Pericardium fibroblast (primary cell): ENCODE measurements around the gene CER1. TPM values are rescaled to one million over a fixed set of nuclear protein-coding genes. Genes with fewer than 3 reads are reported as not detected.

ENCODE experiments used
- total RNA-seq: library from RNA; depleted of rRNA; stranded (reverse); fragments of >200 nt; gene quantifications from 2 replicates; pipeline ENCODE4 v1.2.3, GENCODE V29; 2015

CER1 gene, protein sequence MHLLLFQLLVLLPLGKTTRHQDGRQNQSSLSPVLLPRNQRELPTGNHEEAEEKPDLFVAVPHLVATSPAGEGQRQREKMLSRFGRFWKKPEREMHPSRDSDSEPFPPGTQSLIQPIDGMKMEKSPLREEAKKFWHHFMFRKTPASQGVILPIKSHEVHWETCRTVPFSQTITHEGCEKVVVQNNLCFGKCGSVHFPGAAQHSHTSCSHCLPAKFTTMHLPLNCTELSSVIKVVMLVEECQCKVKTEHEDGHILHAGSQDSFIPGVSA
- total RNA-seq: not detected in 2 replicates

DNA sequence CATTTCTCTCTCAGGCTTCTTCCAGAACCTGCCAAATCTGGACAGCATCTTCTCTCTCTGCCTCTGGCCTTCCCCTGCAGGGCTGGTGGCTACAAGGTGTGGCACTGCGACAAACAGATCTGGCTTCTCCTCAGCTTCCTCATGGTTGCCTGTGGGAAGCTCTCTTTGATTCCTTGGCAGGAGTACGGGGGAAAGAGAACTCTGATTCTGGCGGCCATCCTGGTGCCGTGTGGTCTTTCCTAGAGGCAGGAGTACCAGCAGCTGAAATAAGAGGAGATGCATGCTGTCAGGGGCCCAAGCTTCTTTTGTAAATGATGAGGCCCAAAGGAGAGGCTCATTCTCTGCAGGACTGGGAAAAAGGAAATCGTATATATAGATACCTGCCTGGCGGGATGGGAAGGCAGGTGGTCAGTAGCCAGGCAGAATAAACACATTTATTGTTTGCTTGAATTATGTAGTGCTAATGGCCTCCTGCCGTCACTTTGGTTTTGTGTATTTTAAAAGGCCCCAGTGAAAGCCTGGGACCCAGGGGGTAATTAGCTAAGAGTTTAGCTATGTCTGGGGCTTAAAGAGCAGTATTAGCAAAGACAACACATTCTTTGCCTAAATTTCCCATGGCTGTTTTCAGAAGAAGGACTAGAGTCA is at the start of gene CER1:
Gene CER1 (minus strand): TSS at position 343 of the 645 bp plus-strand sequence. CDS start 61 bp downstream, at position 282.

DNA sequence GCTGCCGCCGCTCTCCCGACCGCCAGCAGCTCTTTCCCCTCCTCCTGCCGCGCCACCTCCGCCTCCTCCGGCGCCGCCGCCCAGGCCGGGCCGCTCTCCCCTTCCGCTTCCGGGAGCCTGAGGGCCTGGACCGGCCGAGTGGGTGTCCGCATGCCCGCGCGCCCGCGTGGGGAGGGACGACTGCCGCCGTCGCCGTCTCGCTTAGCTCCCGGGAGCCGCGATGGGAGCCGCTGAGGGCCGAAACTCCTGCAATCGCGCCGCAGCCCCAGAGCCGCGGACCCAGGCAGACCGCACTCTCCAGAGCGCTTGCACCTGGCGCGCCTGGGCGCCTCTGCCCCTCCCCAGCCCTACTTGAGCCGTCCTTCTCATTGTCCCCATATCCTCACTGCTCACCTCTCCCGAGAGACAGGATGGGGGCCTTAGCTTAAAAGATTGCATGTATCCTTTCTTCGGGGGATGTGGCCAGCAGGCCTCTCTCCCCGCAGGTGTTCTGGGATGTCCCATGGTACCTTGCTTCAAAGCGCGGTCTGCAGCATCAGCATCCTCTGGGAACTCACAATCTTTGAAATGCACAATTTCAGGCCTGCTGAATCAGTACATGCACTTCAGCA is 29.2 kb downstream of the CER1 start, which contains the start of gene ZDHHC21:
Gene ZDHHC21 (minus strand): TSS at position 182 of the 611 bp plus-strand sequence. CDS start 19,092 bp downstream, outside the sequence.

Other genes starting within 250 kb of the CER1 start
- 1.4 and 3.2 TPM in 2 replicates for gene ZDHHC21, start 29.3 kb downstream of the CER1 start, total RNA-seq
- 0.17 and 1.8 TPM in 2 replicates for gene FREM1, start 187.7 kb upstream of the CER1 start, total RNA-seq